ENCODE measurements around the gene HIGD2A.

DNA sequence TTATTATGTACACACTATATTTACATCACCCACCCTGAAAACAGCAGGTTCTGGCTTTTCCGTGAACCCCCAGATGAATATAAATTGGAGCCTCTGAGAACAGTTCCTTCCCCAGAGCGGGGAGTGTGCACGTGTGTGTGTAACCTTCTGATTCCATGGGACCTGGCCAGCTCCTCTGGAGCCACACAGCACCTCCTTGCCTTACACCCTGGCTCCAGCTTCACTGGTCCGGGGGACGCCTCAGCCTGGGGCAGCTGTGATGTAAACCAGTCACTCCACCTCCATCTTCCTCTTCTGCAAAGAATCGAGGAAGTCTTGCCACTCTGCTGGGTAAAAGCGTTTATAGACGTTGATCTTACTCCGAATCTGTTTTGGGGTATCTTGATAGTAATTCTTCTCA, 4.6 kb upstream of the HIGD2A start:
- TF ChIP-seq, protein P1, sequence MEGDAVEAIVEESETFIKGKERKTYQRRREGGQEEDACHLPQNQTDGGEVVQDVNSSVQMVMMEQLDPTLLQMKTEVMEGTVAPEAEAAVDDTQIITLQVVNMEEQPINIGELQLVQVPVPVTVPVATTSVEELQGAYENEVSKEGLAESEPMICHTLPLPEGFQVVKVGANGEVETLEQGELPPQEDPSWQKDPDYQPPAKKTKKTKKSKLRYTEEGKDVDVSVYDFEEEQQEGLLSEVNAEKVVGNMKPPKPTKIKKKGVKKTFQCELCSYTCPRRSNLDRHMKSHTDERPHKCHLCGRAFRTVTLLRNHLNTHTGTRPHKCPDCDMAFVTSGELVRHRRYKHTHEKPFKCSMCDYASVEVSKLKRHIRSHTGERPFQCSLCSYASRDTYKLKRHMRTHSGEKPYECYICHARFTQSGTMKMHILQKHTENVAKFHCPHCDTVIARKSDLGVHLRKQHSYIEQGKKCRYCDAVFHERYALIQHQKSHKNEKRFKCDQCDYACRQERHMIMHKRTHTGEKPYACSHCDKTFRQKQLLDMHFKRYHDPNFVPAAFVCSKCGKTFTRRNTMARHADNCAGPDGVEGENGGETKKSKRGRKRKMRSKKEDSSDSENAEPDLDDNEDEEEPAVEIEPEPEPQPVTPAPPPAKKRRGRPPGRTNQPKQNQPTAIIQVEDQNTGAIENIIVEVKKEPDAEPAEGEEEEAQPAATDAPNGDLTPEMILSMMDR (IDR thresholded peaks at IDR 0.05) = no peak
- TF ChIP-seq, protein P2, sequence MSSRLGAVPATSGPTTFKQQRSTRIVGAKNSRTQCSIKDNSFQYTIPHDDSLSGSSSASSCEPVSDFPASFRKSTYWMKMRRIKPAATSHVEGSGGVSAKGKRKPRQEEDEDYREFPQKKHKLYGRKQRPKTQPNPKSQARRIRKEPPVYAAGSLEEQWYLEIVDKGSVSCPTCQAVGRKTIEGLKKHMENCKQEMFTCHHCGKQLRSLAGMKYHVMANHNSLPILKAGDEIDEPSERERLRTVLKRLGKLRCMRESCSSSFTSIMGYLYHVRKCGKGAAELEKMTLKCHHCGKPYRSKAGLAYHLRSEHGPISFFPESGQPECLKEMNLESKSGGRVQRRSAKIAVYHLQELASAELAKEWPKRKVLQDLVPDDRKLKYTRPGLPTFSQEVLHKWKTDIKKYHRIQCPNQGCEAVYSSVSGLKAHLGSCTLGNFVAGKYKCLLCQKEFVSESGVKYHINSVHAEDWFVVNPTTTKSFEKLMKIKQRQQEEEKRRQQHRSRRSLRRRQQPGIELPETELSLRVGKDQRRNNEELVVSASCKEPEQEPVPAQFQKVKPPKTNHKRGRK (CRISPR knock-in tag; IDR thresholded peaks at IDR 0.05; ENCODE audit: borderline replicate concordance) = no peak
- TF ChIP-seq NR3C1 (CRISPR knock-in tag; conservative IDR thresholded peaks at IDR 0.05; ENCODE audit: low read depth) (no peak), FOXK1 (CRISPR knock-in tag; IDR thresholded peaks at IDR 0.05) (no peak), ZNF138 (CRISPR knock-in tag; conservative IDR thresholded peaks at IDR 0.05) (no peak), CREB1 (CRISPR knock-in tag; IDR thresholded peaks at IDR 0.05) (no peak)

Measured in WTC11 (cell line).